ENCODE results near the gene PTEN.
A peak's percentile ranks its signal among the peaks of the same experiment; 100 is the strongest.

GRCh38 chr10:87850742-87851205 is 12.7 kb upstream of the PTEN start:
- TF ChIP-seq CTCF (IDR thresholded peaks at IDR 0.05) = peak; percentile 51 to 66 (median 63)
- TF ChIP-seq POLR2A (IDR thresholded peaks at IDR 0.05) = no peak
